Measurements from ENCODE around the gene ACVRL1. TPM values are rescaled to one million over a fixed set of nuclear protein-coding genes. Genes with fewer than 3 reads are reported as not detected.

Gene ACVRL1
- total and polyA plus RNA-seq, 2 donors (not counting 1 experiment from before 2014, with no cell fraction given) = 8.9 to 36.2 TPM

GRCh38 chr12:51960890-51961289, 53.6 kb downstream of the ACVRL1 start:
- no peak for TF ChIP-seq EZH2 (IDR thresholded peaks at IDR 0.05; ENCODE audit: low read length, missing control alignments)
- TF ChIP-seq CTCF (conservative IDR thresholded peaks at IDR 0.05 in 1 of 2, IDR thresholded peaks at IDR 0.05 in 1 of 2; ENCODE audit: low read depth in 1 of 2, low read length in 2 of 2) = no peak
- no peaks in the 10 kb centered on the region for H4K20me1 ChIP-seq (ENCODE audit: control insufficient read depth, extremely low read depth, insufficient read depth, low read length)
- no peaks in the 10 kb centered on the region for H3K9me3 ChIP-seq (ENCODE audit: control insufficient read depth, insufficient read depth, low read depth, low read length)
- no peaks in the 10 kb centered on the region for H3K4me1 ChIP-seq (ENCODE audit: control insufficient read depth, extremely low read depth, insufficient read depth, low read length)
- no peak overlapping the region for H3K4me2 ChIP-seq (ENCODE audit: extremely low read depth, insufficient read depth, low read length)
- no peak for DNase-seq (ENCODE audit: low read depth in 2 of 2)
- peaks cover 9% of the 10 kb centered on the region for H3K79me2 ChIP-seq (ENCODE audit: control insufficient read depth, insufficient read depth, low read length)
- no peaks in the 10 kb centered on the region for H3K27me3 ChIP-seq (ENCODE audit: control insufficient read depth, insufficient read depth, low read length)
- no peak overlapping the region for H3K4me3 ChIP-seq (replicated peaks in 1 of 4; ENCODE audit: control extremely low read depth in 1 of 4, insufficient read depth in 1 of 4, low read depth in 3 of 4, low read length in 4 of 4)
- no peak overlapping the region for H3K27ac ChIP-seq (ENCODE audit: insufficient read depth, low read length)
- no peak overlapping the region for H3K9ac ChIP-seq (ENCODE audit: insufficient read depth, low read length)
- H2AFZ ChIP-seq (ENCODE audit: low read length) = no peak overlapping the region
- H3K36me3 ChIP-seq (ENCODE audit: control insufficient read depth, insufficient read depth, low read length) = no peaks in the 10 kb centered on the region

DNA sequence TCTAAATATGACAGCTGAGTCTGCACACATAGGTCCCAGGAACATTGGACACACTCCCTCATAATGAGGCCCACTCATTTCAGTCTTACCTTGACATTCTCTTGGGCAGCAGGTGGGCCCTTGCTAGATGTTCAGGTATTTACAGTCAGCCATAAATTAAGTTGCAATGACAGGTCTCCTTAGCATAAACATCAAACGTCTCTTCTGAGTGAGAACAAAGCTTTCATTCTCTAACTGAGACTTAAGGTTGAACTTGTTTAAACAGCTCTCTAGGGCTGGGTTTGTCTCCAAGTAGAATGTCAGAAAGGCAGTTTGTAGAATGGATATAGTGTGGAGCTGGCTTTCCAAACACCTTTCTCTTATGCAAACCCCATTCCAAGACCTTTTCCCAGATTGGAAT, 54.5 kb downstream of the ACVRL1 start:
- Histone ChIP-seq H3K4me2 (ENCODE audit: extremely low read depth, insufficient read depth, low read length) (no peak overlapping the region), H3K9ac (ENCODE audit: insufficient read depth, low read length) (no peak overlapping the region), H3K79me2 (ENCODE audit: control insufficient read depth, insufficient read depth, low read length) (peaks cover 5% of the 10 kb centered on the region), H3K4me3 (replicated peaks in 1 of 4; ENCODE audit: control extremely low read depth in 1 of 4, insufficient read depth in 1 of 4, low read depth in 3 of 4, low read length in 4 of 4) (no peak overlapping the region), H4K20me1 (ENCODE audit: control insufficient read depth, extremely low read depth, insufficient read depth, low read length) (no peaks in the 10 kb centered on the region), H2AFZ (ENCODE audit: low read length) (no peak overlapping the region), H3K36me3 (ENCODE audit: control insufficient read depth, insufficient read depth, low read length) (no peaks in the 10 kb centered on the region), H3K9me3 (ENCODE audit: control insufficient read depth, insufficient read depth, low read depth, low read length) (no peaks in the 10 kb centered on the region), H3K27me3 (ENCODE audit: control insufficient read depth, insufficient read depth, low read length) (no peaks in the 10 kb centered on the region), H3K27ac (ENCODE audit: insufficient read depth, low read length) (no peak overlapping the region), H3K4me1 (ENCODE audit: control insufficient read depth, extremely low read depth, insufficient read depth, low read length) (no peaks in the 10 kb centered on the region)
- no peak for TF ChIP-seq EZH2 (IDR thresholded peaks at IDR 0.05; ENCODE audit: low read length, missing control alignments)
- no peak for TF ChIP-seq CTCF (conservative IDR thresholded peaks at IDR 0.05 in 1 of 2, IDR thresholded peaks at IDR 0.05 in 1 of 2; ENCODE audit: low read depth in 1 of 2, low read length in 2 of 2)
- DNase-seq (ENCODE audit: low read depth in 2 of 2) = no peak

GRCh38 chr12:51962737-51963136, 55.4 kb downstream of the ACVRL1 start:
- TF ChIP-seq CTCF (conservative IDR thresholded peaks at IDR 0.05 in 1 of 2, IDR thresholded peaks at IDR 0.05 in 1 of 2; ENCODE audit: low read depth in 1 of 2, low read length in 2 of 2) = no peak
- no peak for TF ChIP-seq EZH2 (IDR thresholded peaks at IDR 0.05; ENCODE audit: low read length, missing control alignments)
- Histone ChIP-seq H3K4me2 (ENCODE audit: extremely low read depth, insufficient read depth, low read length) (no peak overlapping the region), H3K4me1 (ENCODE audit: control insufficient read depth, extremely low read depth, insufficient read depth, low read length) (no peaks in the 10 kb centered on the region), H3K27ac (ENCODE audit: insufficient read depth, low read length) (no peak overlapping the region), H3K4me3 (replicated peaks in 1 of 4; ENCODE audit: control extremely low read depth in 1 of 4, insufficient read depth in 1 of 4, low read depth in 3 of 4, low read length in 4 of 4) (no peak overlapping the region), H3K36me3 (ENCODE audit: control insufficient read depth, insufficient read depth, low read length) (no peaks in the 10 kb centered on the region), H4K20me1 (ENCODE audit: control insufficient read depth, extremely low read depth, insufficient read depth, low read length) (no peaks in the 10 kb centered on the region), H2AFZ (ENCODE audit: low read length) (no peak overlapping the region), H3K27me3 (ENCODE audit: control insufficient read depth, insufficient read depth, low read length) (no peaks in the 10 kb centered on the region), H3K79me2 (ENCODE audit: control insufficient read depth, insufficient read depth, low read length) (peaks cover 3% of the 10 kb centered on the region), H3K9ac (ENCODE audit: insufficient read depth, low read length) (no peak overlapping the region), H3K9me3 (ENCODE audit: control insufficient read depth, insufficient read depth, low read depth, low read length) (no peaks in the 10 kb centered on the region)
- DNase-seq (ENCODE audit: low read depth in 2 of 2) = no peak

Measured in fibroblast of lung (primary cell).